ENCODE data around the gene FGGY.

Gene FGGY

DNA sequence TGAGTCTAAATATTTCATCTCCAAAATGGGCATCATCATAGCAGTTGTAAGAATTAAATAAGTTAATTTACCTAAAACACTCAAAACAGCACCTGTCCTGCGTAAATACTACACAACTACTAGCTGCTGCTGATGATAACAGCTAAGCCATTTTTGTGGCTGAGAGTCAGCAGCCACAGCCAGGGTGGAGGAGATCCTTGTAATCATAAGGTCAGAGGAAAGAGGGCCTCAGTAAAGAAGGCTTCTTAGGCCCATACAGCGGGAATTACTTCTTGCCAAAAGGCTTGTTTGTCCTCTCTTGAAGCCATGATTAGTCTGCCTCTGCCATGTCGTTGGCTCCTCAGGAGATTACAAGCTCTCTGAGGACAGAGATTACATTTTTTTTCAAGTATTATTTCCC is 245.0 kb downstream of the FGGY start:
- TF ChIP-seq, protein P1, sequence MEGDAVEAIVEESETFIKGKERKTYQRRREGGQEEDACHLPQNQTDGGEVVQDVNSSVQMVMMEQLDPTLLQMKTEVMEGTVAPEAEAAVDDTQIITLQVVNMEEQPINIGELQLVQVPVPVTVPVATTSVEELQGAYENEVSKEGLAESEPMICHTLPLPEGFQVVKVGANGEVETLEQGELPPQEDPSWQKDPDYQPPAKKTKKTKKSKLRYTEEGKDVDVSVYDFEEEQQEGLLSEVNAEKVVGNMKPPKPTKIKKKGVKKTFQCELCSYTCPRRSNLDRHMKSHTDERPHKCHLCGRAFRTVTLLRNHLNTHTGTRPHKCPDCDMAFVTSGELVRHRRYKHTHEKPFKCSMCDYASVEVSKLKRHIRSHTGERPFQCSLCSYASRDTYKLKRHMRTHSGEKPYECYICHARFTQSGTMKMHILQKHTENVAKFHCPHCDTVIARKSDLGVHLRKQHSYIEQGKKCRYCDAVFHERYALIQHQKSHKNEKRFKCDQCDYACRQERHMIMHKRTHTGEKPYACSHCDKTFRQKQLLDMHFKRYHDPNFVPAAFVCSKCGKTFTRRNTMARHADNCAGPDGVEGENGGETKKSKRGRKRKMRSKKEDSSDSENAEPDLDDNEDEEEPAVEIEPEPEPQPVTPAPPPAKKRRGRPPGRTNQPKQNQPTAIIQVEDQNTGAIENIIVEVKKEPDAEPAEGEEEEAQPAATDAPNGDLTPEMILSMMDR (conservative IDR thresholded peaks at IDR 0.05; ENCODE audit: low read depth, low read length) = no peak
- H3K4me3 ChIP-seq (ENCODE audit: low read length) = no peak overlapping the region
- no peak for DNase-seq (ENCODE audit: low read depth)

DNA sequence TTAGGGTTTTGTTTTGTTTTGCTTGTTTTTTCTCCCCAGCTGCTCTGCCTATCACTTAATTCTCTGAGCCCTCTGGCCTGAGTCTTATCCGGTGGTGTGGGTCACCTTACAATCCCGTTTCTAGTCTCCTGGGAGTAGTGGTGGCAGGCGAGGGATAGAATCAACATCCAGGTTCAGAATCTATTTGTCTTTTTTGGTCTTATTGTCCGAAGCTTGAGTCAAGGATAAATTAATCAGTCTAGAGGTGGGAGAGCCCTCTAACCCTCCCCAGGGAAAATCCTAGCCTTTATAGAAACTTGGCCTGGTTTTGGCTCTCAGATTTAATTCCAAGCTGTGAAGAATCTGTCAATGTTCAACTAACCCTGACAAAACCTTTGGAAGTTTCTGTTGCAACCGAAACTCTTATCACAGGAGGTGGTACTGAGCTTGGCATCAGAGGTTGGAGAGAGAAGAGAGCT is 246.3 kb downstream of the FGGY start:
- no peak overlapping the region for H3K4me3 ChIP-seq (ENCODE audit: low read length)
- TF ChIP-seq, protein P1 (conservative IDR thresholded peaks at IDR 0.05; ENCODE audit: low read depth, low read length) = no peak
- no peak for DNase-seq (ENCODE audit: low read depth)

DNA sequence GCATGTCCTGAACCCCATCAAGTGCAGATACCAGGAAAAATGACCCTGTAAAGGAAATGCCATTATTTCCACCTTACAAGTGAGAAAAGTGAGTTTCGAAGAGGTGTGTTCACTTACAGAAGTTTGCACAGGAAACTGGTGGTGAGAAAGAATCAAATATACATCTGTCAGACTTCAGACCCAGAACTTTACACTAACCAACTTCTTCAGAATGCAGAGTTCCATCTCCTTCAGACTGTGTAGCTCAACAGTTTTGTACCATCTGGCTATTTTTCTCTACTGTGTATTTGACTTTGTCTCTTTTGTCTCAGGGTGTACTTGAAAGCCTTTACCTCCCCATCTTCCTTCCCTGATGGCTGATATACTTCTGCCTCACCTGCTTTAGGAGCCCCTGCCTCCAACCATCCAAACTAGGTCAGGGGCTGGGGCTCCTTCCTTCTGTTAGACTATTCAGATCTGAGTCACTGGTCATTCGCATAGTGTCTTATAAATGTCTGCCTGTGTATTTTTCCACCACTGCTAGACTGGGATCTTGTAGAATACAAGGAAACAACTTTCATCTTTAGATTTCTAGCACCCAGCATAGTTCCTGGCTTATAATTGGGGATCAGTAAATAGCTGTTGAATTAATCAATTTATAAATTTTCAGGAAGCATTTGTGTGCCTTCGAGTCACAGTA is 247.9 kb downstream of the FGGY start:
- TF ChIP-seq, protein P1 (conservative IDR thresholded peaks at IDR 0.05; ENCODE audit: low read depth, low read length) = no peak
- no peak overlapping the region for H3K4me3 ChIP-seq (ENCODE audit: low read length)
- no peak for DNase-seq (ENCODE audit: low read depth)

DNA sequence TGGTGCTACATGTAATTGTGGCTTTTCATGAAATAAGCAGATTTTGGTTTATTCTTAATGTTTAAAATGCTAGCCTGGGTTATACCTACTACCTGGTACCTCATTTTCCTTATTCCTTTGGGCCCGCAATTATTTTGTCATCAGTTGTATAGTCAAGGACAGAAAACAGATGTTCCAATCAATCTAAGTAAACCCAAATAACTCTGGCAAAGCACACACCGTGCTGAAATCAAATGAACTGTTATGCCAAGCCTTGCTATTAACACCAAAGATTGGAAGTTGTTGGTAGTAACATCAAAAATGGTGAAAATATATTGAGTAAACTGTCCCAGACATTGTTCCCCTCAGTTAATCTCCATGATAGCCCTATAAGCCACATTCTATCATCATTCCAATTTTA is 248.9 kb downstream of the FGGY start:
- no peak overlapping the region for H3K4me3 ChIP-seq (ENCODE audit: low read length)
- DNase-seq (ENCODE audit: low read depth) = no peak
- TF ChIP-seq, protein P1 (conservative IDR thresholded peaks at IDR 0.05; ENCODE audit: low read depth, low read length) = no peak

DNA sequence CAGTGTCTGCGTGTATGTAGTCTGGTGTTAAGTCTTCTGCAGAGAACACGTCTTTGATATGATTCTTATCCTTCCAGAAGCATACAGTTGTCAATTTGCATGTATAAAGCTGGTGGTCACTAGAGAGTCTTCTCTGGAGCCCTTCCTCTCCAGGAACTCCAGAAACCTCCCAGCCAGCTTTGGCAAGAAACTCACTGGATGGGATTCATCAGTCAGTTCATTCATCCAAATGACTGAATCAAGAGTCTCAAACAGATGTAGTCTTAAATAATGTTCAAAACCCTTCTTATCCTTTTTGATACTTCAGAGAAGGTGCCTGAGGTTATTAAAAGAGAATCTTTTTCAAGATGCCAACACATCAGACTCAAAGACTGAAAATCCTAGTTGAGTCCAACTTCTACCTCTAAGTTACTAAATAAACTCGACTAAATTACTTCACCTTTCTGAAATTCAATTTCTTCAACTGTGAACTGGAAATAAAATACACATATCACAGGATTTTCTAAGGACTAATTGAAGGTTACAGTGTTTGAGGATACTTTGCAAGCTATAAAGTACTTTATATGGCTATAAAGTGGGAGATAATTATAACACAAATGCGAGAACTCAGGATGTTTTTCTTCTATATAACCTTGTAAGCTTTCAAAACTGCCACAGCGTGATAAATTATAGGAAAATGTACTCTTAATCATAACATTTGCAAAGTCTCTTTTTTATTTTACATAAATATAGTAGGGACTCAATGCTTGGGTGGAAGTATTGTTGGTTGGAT is 252.4 kb downstream of the FGGY start:
- H3K4me3 ChIP-seq (ENCODE audit: low read length) = no peak overlapping the region
- no peak for DNase-seq (ENCODE audit: low read depth)
- TF ChIP-seq, protein P1 (conservative IDR thresholded peaks at IDR 0.05; ENCODE audit: low read depth, low read length) = no peak

DNA sequence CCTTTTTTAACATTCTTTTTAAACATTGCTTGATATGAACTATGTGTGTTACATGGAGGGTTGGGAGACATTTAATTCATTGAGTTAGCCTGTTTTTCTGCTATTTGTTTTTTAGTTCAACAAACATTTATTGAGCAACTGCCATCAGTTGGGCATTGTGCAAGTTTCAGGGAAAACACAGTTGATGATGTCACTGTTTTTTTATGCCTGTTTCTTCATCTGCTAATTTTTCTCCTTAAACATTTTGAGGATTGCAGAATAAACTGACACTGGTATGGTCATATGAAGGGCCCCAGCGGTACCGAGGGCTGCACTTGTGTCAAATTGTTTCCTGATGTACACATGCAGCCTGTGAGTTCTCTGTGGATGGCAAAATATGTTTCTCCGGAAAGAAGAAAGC is 253.0 kb downstream of the FGGY start:
- TF ChIP-seq, protein P1 (conservative IDR thresholded peaks at IDR 0.05; ENCODE audit: low read depth, low read length) = no peak
- H3K4me3 ChIP-seq (ENCODE audit: low read length) = no peak overlapping the region
- DNase-seq (ENCODE audit: low read depth) = no peak

- no peak for DNase-seq (ENCODE audit: low read depth)
- H3K4me3 ChIP-seq (ENCODE audit: low read length) = no peak overlapping the region
- TF ChIP-seq, protein P1 (conservative IDR thresholded peaks at IDR 0.05; ENCODE audit: low read depth, low read length) = no peak
Measured at GRCh38 chr1:59552007-59552406, 255.1 kb downstream of the FGGY start.

All from retinal pigment epithelial cell (primary cell).